Measurements from ENCODE around the gene RNF113B.

The RNF113B gene

DNA sequence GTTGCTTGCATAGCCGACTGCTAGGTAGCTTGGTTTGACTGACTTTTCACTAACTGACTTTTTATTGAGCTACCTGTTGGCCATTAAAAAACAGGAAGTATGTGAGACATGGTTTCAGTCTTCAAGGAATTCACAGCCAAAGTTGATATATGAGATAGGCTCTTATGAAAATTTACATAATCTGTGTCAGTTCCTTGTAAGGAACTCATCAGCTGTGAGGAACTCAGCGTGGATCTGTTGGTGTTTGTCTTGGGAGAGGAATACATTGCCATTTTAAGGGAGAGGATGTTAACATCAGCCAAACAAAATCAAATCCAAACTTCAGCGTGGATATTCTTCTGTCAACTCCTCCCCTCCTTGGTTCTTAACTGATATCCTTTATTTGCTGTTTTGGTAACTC is 2.0 kb downstream of the RNF113B start:
- no peaks in the 10 kb centered on the region for H4K20me1 ChIP-seq (ENCODE audit: control insufficient read depth, insufficient read depth, low read depth, low read length)
- TF ChIP-seq, protein P1, sequence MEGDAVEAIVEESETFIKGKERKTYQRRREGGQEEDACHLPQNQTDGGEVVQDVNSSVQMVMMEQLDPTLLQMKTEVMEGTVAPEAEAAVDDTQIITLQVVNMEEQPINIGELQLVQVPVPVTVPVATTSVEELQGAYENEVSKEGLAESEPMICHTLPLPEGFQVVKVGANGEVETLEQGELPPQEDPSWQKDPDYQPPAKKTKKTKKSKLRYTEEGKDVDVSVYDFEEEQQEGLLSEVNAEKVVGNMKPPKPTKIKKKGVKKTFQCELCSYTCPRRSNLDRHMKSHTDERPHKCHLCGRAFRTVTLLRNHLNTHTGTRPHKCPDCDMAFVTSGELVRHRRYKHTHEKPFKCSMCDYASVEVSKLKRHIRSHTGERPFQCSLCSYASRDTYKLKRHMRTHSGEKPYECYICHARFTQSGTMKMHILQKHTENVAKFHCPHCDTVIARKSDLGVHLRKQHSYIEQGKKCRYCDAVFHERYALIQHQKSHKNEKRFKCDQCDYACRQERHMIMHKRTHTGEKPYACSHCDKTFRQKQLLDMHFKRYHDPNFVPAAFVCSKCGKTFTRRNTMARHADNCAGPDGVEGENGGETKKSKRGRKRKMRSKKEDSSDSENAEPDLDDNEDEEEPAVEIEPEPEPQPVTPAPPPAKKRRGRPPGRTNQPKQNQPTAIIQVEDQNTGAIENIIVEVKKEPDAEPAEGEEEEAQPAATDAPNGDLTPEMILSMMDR (IDR thresholded peaks at IDR 0.05; ENCODE audit: low read depth, low read length, poor library complexity, severe bottlenecking) = no peak
- TF ChIP-seq EZH2phosphoT487 (IDR thresholded peaks at IDR 0.05; ENCODE audit: borderline replicate concordance, low read length) = no peak
- H3F3A ChIP-seq (ENCODE audit: control insufficient read depth, insufficient read depth) = no peaks in the 10 kb centered on the region
- no peaks in the 10 kb centered on the region for H3K9me2 ChIP-seq (replicated peaks; ENCODE audit: control insufficient read depth, low read length)
- H3K27ac ChIP-seq (ENCODE audit: low read depth, low read length) = no peak overlapping the region
- H3K4me2 ChIP-seq (ENCODE audit: low read length) = no peak overlapping the region
- no peaks in the 10 kb centered on the region for H3K36me3 ChIP-seq (ENCODE audit: control insufficient read depth, low read length)
- no peak overlapping the region for H3K4me3 ChIP-seq (ENCODE audit: low read length)
- H3K27me3 ChIP-seq (ENCODE audit: control insufficient read depth, low read length) = no peaks in the 10 kb centered on the region
- H3K79me2 ChIP-seq (ENCODE audit: control insufficient read depth, low read length) = no peaks in the 10 kb centered on the region
- H3K4me1 ChIP-seq (ENCODE audit: control insufficient read depth, low read length) = no peaks in the 10 kb centered on the region
- no peaks in the 10 kb centered on the region for H3K9me3 ChIP-seq (ENCODE audit: control insufficient read depth, insufficient read depth, low read length)

DNA sequence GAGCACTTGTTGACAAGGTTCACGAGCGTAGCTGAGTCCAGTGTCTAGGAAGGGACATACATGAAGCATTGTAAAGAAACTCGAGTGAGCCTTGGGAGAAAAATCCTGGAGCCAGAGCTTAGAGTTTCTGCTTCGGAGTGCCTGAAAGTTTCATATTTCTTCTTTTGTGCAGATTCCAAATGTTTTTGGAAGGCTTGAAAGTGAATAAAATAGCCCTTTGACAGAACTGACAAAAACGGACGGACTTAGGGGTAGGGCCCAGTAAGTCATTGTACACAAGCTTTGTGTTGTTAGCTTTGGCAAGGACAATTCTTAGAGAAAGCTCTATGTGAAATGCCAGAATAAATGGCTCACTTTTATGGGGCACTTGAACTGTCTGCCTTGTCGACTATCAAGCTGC is 2.8 kb downstream of the RNF113B start:
- H4K20me1 ChIP-seq (ENCODE audit: control insufficient read depth, insufficient read depth, low read depth, low read length) = no peaks in the 10 kb centered on the region
- H3K9me3 ChIP-seq (ENCODE audit: control insufficient read depth, insufficient read depth, low read length) = no peaks in the 10 kb centered on the region
- TF ChIP-seq, protein P1 (IDR thresholded peaks at IDR 0.05; ENCODE audit: low read depth, low read length, poor library complexity, severe bottlenecking) = no peak
- TF ChIP-seq EZH2phosphoT487 (IDR thresholded peaks at IDR 0.05; ENCODE audit: borderline replicate concordance, low read length) = no peak
- H3K4me2 ChIP-seq (ENCODE audit: low read length) = no peak overlapping the region
- no peaks in the 10 kb centered on the region for H3K36me3 ChIP-seq (ENCODE audit: control insufficient read depth, low read length)
- no peaks in the 10 kb centered on the region for H3K27me3 ChIP-seq (ENCODE audit: control insufficient read depth, low read length)
- no peaks in the 10 kb centered on the region for H3K79me2 ChIP-seq (ENCODE audit: control insufficient read depth, low read length)
- no peaks in the 10 kb centered on the region for H3K9me2 ChIP-seq (replicated peaks; ENCODE audit: control insufficient read depth, low read length)
- H3K4me1 ChIP-seq (ENCODE audit: control insufficient read depth, low read length) = no peaks in the 10 kb centered on the region
- H3K27ac ChIP-seq (ENCODE audit: low read depth, low read length) = no peak overlapping the region
- H3F3A ChIP-seq (ENCODE audit: control insufficient read depth, insufficient read depth) = no peaks in the 10 kb centered on the region
- H3K4me3 ChIP-seq (ENCODE audit: low read length) = no peak overlapping the region

DNA sequence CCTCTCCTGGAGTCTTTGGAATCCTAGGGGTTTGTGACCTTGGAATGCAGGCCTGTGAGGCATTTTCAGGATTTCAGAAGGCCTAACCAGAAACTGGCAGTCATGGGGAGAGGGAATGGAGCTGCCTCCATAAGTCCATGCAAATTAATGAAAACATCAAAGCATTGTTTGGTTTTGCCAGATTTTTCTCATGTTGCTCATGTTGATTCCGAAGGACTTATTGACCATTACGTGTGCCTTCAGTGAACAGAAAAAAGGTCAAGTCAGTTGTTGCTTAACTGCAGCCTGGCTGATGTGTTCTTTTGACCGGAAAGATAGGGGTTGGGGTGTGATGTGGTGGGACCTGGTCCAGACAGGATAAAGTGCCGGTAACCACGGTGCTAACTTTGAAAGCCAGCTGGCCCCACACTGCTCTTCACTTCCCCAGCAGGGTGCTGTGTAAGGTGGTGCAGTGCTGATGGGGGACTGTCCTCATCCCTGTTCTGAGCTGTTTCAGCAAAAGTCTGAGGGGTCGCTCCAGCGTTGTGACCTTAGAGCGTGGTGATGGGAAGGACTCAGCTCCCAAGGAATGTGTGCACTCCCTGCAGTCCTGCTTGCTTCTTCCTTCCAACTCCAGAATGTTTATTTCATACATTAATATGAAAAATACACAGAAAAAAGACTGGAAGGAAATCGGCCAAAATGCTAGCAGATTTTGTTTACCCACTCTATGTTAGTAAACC is 3.5 kb downstream of the RNF113B start:
- TF ChIP-seq EZH2phosphoT487 (IDR thresholded peaks at IDR 0.05; ENCODE audit: borderline replicate concordance, low read length) = no peak
- TF ChIP-seq, protein P1 (IDR thresholded peaks at IDR 0.05; ENCODE audit: low read depth, low read length, poor library complexity, severe bottlenecking) = no peak
- H3K9me3 ChIP-seq (ENCODE audit: control insufficient read depth, insufficient read depth, low read length) = no peaks in the 10 kb centered on the region
- no peaks in the 10 kb centered on the region for H3K79me2 ChIP-seq (ENCODE audit: control insufficient read depth, low read length)
- no peaks in the 10 kb centered on the region for H3F3A ChIP-seq (ENCODE audit: control insufficient read depth, insufficient read depth)
- H3K4me1 ChIP-seq (ENCODE audit: control insufficient read depth, low read length) = no peaks in the 10 kb centered on the region
- no peaks in the 10 kb centered on the region for H3K27me3 ChIP-seq (ENCODE audit: control insufficient read depth, low read length)
- no peak overlapping the region for H3K4me3 ChIP-seq (ENCODE audit: low read length)
- no peaks in the 10 kb centered on the region for H3K36me3 ChIP-seq (ENCODE audit: control insufficient read depth, low read length)
- H3K4me2 ChIP-seq (ENCODE audit: low read length) = no peak overlapping the region
- H3K9me2 ChIP-seq (replicated peaks; ENCODE audit: control insufficient read depth, low read length) = no peaks in the 10 kb centered on the region
- no peaks in the 10 kb centered on the region for H4K20me1 ChIP-seq (ENCODE audit: control insufficient read depth, insufficient read depth, low read depth, low read length)
- H3K27ac ChIP-seq (ENCODE audit: low read depth, low read length) = no peak overlapping the region

Data from DOHH2 (cell line).